HG03432 (cell line): Measurements from ENCODE around the gene KDM5B.

Experiments
- ATAC-seq: cut with Tn5 transposase; IDR thresholded peaks from one replicate; pipeline ENCODE4 v1.9.1; 2021; ENCODE audit warnings: mild to moderate bottlenecking, moderate library complexity; ENCODE audit not compliant: unreplicated experiment

KDM5B gene

GRCh38 chr1:202689082-202689481 is 119.1 kb downstream of the KDM5B start:
- ATAC-seq, result no peak

GRCh38 chr1:202688401-202688800 is 119.8 kb downstream of the KDM5B start:
- no peak for ATAC-seq

- no peak for ATAC-seq
Observed at GRCh38 chr1:202687798-202688197, 120.4 kb downstream of the KDM5B start.

- ATAC-seq, result no peak
Observed at GRCh38 chr1:202687370-202687769, 120.9 kb downstream of the KDM5B start.

GRCh38 chr1:202685641-202686040 is 122.6 kb downstream of the KDM5B start:
- ATAC-seq, result no peak

GRCh38 chr1:202684716-202685115 is 123.5 kb downstream of the KDM5B start:
- no peak for ATAC-seq

- no peak for ATAC-seq
Observed at GRCh38 chr1:202683029-202683428, 125.2 kb downstream of the KDM5B start.

- ATAC-seq, result no peak
Observed at GRCh38 chr1:202682477-202682876, 125.7 kb downstream of the KDM5B start.

GRCh38 chr1:202681736-202682420 is 126.3 kb downstream of the KDM5B start:
- no peak for ATAC-seq

GRCh38 chr1:202680586-202681352 is 127.5 kb downstream of the KDM5B start:
- ATAC-seq, result no peak

GRCh38 chr1:202679406-202680177 is 128.6 kb downstream of the KDM5B start:
- no peak for ATAC-seq

- ATAC-seq, result no peak
Observed at GRCh38 chr1:202677433-202677832, 130.8 kb downstream of the KDM5B start.
